ENCODE results near the gene SEPTIN3.

The SEPTIN3 gene

GRCh38 chr22:41975299-41976069 is 6.2 kb downstream of the SEPTIN3 start:
- DNase-seq (ENCODE audit: low read depth), result no peak
- TF ChIP-seq, protein P1, sequence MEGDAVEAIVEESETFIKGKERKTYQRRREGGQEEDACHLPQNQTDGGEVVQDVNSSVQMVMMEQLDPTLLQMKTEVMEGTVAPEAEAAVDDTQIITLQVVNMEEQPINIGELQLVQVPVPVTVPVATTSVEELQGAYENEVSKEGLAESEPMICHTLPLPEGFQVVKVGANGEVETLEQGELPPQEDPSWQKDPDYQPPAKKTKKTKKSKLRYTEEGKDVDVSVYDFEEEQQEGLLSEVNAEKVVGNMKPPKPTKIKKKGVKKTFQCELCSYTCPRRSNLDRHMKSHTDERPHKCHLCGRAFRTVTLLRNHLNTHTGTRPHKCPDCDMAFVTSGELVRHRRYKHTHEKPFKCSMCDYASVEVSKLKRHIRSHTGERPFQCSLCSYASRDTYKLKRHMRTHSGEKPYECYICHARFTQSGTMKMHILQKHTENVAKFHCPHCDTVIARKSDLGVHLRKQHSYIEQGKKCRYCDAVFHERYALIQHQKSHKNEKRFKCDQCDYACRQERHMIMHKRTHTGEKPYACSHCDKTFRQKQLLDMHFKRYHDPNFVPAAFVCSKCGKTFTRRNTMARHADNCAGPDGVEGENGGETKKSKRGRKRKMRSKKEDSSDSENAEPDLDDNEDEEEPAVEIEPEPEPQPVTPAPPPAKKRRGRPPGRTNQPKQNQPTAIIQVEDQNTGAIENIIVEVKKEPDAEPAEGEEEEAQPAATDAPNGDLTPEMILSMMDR (conservative IDR thresholded peaks at IDR 0.05; ENCODE audit: low read depth, low read length), result no peak
- no peak overlapping the region for H3K4me3 ChIP-seq (ENCODE audit: low read length)

GRCh38 chr22:41976070-41976901 is 7.0 kb downstream of the SEPTIN3 start:
- TF ChIP-seq, protein P1 (conservative IDR thresholded peaks at IDR 0.05; ENCODE audit: low read depth, low read length), result no peak
- DNase-seq (ENCODE audit: low read depth), result no peak
- peak overlapping the region; percentile 20 for H3K4me3 ChIP-seq (ENCODE audit: low read length)

DNA sequence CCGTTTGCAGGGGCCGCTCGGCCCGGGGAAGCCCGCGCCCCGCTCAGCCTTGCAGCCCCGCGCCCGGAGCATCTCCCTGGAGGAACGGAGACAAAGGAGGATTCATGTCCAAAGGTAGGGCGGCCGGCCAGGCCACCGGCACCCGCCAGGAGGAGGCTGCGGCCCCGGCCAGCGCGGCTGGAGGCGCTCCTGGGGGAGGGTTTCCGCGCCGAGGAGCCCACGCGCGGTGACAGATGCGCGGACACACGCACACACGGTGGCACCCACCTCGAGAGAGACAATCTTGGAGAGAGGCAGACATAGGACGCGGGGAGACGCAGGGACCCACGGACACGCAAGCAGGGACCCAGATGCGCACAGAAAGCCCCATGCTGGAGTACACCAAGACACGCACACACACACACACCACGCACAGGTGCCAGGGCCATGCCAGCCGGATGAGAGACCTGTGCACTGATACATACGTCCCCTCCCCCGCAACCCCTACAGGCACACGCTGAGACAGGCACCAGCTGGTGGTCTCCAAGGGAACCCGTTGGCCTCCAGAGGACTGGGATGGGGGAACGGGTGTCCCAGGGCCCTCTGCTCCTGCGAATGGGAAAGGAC is 7.8 kb downstream of the SEPTIN3 start:
- peak overlapping the region; percentile 32 for H3K4me3 ChIP-seq (ENCODE audit: low read length)
- DNase-seq (ENCODE audit: low read depth), result no peak
- TF ChIP-seq, protein P1 (conservative IDR thresholded peaks at IDR 0.05; ENCODE audit: low read depth, low read length), result no peak

DNA sequence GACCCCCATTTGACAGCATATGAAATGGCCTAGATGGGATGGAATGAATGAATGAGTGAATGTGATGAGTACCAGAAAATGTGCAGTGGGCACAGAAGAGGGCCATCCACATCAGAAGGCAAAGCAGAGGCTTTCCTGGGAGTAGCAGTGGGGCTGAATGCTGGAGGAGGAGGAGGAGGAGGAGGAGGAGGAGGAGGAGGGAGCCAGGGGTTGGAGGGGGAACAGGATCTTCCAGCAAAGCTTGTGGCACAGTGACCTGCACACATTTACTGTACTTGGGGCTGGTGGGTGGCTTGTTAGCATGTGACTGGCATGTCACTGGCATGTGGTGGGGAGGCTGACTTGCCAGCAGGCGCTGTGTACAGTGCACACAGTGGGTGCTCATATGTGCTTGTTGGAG is 9.5 kb downstream of the SEPTIN3 start:
- DNase-seq (ENCODE audit: low read depth), result no peak
- TF ChIP-seq, protein P1 (conservative IDR thresholded peaks at IDR 0.05; ENCODE audit: low read depth, low read length), result no peak

GRCh38 chr22:41979423-41980250 is 10.4 kb downstream of the SEPTIN3 start:
- TF ChIP-seq, protein P1 (conservative IDR thresholded peaks at IDR 0.05; ENCODE audit: low read depth, low read length), result no peak

More for the DNA sequence above, 9.5 kb downstream of the SEPTIN3 start:
- H3K4me3 ChIP-seq (ENCODE audit: low read length), result no peak overlapping the region

GRCh38 chr22:41982865-41983264 is 13.6 kb downstream of the SEPTIN3 start:
- no peak overlapping the region for H3K4me3 ChIP-seq (ENCODE audit: low read length)
- DNase-seq (ENCODE audit: low read depth), result no peak
- TF ChIP-seq, protein P1 (conservative IDR thresholded peaks at IDR 0.05; ENCODE audit: low read depth, low read length), result no peak

More at GRCh38 chr22:41979423-41980250, 10.4 kb downstream of the SEPTIN3 start:
- no peak overlapping the region for H3K4me3 ChIP-seq (ENCODE audit: low read length)
- no peak for DNase-seq (ENCODE audit: low read depth)

All from retinal pigment epithelial cell (primary cell).